GM12875 (cell line): ENCODE data around the gene ZCCHC3.
A peak's percentile ranks its signal among the peaks of the same experiment; 100 is the strongest.

Source experiments
- H3K4me3 ChIP-seq: one replicate; pipeline ENCODE4 v1.5.1; 2011; ENCODE audit warnings: low read depth, low read length, control low read depth
- TF ChIP-seq, protein P1 (sequence below): IDR thresholded peaks from 2 replicates; pipeline ENCODE4 v1.5.1; 2011; ENCODE audit warnings: low read depth, mild to moderate bottlenecking, control low read depth, inconsistent platforms, low read length, moderate library complexity, borderline replicate concordance; ENCODE audit not compliant: insufficient read depth

Gene ZCCHC3

DNA sequence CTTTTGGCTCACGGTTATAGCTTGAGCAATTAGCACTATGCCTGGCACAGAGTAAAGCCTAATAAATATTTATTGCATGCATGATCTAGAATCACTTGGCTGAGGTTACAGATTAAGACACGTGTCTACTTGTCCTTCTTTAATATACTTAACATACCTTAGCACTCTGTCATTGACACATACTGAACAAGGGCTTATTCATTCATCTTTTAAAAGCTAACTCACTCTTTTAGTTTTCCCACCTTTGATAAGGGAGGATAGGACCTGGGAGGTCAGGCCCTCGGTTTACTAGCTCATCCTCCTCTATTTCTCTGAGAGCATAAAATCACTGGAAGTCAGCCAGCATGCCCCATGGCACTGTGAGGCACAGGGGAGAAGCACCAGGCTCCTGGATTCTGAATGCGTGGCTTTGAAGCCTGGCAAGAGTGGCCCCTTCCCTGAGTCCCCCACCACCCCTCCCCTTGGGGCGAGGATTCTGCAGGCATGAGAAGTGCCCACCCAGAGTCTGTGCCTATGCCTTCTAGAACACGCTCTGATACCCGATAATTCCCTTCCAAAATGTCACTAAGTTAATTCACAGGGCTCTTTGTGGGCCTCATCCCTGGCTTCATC lies 11.2 kb downstream of the ZCCHC3 start:
- TF ChIP-seq, protein P1, sequence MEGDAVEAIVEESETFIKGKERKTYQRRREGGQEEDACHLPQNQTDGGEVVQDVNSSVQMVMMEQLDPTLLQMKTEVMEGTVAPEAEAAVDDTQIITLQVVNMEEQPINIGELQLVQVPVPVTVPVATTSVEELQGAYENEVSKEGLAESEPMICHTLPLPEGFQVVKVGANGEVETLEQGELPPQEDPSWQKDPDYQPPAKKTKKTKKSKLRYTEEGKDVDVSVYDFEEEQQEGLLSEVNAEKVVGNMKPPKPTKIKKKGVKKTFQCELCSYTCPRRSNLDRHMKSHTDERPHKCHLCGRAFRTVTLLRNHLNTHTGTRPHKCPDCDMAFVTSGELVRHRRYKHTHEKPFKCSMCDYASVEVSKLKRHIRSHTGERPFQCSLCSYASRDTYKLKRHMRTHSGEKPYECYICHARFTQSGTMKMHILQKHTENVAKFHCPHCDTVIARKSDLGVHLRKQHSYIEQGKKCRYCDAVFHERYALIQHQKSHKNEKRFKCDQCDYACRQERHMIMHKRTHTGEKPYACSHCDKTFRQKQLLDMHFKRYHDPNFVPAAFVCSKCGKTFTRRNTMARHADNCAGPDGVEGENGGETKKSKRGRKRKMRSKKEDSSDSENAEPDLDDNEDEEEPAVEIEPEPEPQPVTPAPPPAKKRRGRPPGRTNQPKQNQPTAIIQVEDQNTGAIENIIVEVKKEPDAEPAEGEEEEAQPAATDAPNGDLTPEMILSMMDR: no peak
- no peak overlapping the region for H3K4me3 ChIP-seq

DNA sequence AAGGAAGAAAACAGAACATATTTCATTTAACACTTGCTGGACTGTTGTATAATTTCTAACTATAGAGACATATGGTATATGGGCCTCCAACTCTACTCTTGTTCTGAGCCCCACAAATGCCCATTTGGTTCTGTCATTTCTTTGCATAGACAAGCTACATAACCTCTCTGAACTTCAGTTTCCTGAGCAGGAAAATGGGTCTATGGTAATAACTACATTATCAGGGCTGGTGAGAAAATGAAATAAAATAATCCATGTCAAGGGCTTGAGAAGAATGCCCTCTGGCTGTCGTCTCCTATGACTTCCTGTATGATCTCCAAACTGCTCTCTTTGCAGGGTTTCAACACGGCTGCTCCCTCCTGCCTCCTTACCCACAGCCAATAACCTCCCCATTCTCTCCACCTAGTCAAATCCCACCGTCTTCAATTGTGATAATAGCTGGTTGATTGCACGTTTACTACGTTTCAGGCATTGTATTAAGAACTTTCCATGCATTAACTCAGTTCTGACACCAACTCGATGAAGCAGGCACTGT lies 12.0 kb downstream of the ZCCHC3 start:
- TF ChIP-seq, protein P1: no peak
- H3K4me3 ChIP-seq: no peak overlapping the region

DNA sequence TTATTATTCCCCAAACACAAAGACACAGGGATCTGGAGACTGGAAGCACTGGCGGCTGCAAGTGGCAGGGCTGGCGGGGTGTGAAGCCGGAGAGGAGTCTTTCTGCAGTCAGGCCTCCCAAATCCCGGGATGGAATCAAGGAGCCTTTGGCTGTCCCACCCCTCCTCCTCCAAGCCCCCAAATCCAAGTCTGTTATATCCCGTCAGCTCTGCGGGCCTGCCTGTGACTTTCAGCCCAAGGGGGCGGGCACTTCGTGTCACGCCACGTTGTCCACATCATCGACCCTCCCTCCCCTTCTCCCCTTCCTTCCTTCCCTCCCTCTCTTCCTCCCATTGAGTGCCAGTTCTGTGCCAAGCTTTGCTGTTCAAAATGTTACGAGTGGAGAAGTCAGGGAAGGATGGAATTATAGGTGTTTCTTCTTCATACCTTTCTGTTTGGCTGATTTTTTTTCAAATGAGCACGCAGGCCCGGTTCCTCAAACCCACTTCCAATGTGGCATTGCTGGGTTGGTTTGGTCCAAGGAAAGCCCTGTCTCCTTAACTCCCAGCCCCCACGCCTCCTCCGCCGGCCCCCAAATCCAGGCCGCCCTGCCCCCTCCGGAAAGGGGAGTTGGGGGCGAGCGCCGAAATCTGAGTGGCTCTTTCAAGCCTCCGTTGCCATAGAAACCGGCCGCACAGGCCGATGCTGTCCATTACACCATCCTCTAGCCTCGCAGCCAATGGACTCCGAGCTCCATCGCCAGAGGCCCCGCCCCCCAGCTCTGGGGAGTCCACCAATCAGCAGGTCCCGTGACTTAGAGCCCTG lies 12.7 kb downstream of the ZCCHC3 start:
- H3K4me3 ChIP-seq: peak overlapping the region; percentile 28
- TF ChIP-seq, protein P1: no peak

DNA sequence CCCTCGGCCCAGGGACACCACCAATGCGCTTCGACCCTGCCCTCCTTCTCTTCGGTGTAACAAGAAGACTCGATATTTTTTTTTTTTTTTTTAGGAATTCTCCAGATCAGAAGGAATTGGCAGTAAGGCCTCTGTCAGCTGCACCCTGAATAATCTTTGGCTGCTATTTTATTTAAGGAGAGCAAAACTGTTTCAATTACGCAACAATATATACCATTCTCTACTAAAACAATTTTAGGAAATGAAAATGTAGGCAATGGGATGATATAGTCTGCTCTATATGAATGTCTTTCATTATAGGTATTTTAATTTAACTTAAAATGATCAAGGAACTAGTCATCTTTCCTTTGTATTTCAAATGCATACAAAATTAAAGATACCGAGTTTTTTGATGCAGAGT lies 13.3 kb downstream of the ZCCHC3 start:
- TF ChIP-seq, protein P1: no peak
- no peak overlapping the region for H3K4me3 ChIP-seq

DNA sequence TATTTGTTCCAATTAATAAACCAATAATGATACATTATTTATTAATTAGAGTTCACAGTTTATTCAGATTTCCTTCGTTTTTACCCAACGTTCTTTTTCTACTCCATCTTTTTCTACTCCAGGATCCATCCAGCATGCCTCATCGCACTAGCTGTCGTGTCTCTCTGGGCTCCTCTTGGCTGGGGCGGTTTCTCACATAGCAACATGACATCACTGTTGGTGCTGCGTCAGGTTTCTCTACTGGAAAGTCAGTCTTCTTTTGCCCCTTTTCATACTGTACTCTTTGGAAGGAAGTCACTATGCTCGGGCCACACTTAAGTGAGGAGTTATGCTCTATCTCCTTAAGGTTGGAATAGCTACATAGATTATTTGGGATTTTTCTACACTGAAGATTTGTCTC lies 14.2 kb downstream of the ZCCHC3 start:
- TF ChIP-seq, protein P1: no peak
- H3K4me3 ChIP-seq: no peak overlapping the region

DNA sequence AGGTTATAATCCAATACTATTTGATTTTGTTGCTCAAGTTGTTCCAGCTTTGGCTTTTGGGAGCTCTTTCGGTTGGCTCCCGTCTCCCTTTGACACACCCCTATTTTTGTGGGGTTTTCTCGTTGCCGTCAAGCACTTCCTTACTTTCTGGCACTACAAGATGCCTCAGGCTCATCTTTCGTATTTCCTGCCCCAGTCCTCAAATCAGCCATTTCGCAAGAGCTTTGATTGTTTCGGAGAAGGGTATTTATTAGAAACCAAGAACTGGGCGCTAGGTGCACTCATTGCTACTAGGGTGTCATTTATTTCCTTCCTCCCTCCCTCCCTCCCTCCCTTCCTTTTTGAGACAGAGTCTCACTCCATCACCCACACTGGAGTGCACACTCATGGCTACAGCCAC lies 14.7 kb downstream of the ZCCHC3 start:
- TF ChIP-seq, protein P1: no peak
- H3K4me3 ChIP-seq: no peak overlapping the region

DNA sequence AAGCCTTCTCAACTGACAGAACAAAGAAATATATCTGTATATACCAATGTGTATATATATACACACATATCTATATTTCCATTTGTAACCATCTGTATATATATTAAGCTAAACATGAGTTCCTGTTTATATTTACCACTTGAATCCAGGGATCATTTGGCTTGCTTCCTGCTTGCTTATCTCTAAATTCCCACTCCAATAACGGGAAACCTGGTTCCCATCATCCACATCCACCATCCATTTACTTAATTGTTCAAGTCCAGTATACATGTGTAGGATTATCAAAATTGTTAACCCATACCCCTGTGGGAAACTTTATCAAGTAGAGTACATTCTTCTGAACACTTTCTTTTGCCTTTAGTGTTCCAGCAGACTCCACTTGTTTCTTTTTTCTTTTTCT lies 15.5 kb downstream of the ZCCHC3 start:
- no peak overlapping the region for H3K4me3 ChIP-seq

More for the DNA sequence above, 15.5 kb downstream of the ZCCHC3 start:
- TF ChIP-seq, protein P1: no peak
